ENCODE results near the gene MYO3B.

DNA sequence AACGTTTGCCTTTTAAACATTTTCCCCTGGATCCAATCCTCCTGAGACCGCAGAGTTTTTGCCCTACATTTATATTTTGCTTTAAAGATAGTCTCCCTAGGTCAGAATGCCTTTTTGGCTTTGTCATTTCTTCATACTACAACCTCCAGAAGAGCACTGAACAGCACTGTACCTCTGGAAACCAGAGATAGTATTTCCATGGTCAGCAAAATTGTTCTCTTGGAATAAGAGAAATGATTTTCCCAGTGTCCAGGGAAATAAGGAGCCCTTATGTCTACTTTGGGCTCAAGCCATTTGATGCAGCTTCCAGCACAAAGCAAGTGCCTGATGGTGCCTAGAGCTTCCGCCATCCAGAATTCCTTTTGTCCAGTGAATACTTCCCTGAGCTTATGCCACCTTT lies 461.7 kb downstream of the MYO3B start:
- TF ChIP-seq CTCF (conservative IDR thresholded peaks at IDR 0.05; ENCODE audit: low read length) (no peak), EZH2phosphoT487 (IDR thresholded peaks at IDR 0.05; ENCODE audit: borderline replicate concordance, low read depth, low read length) (no peak)
